GM13977 (cell line): ENCODE results near the gene USP13.

ENCODE experiments used
- DNase-seq: peaks from one replicate; pipeline ENCODE4 v3.0.0; 2012; ENCODE audit warnings: low spot score
- in situ Hi-C: fragments of 300-500 bp; cut with MboI; formaldehyde crosslinking; loops from one replicate; pipeline ENCODE4 v1.12.0; 2022; ENCODE audit warnings: low sequenced_read_pairs, low pct_unique_long_range_greater_than_20kb, mixed read lengths, inconsistent platforms; ENCODE audit not compliant: unreplicated experiment
- TF ChIP-seq, protein P1 (sequence below): IDR thresholded peaks from 2 replicates; pipeline ENCODE4 v1.5.1; 2012; ENCODE audit warnings: mild to moderate bottlenecking, control low read depth; ENCODE audit not compliant: insufficient read depth; ENCODE audit errors: extremely low read depth, missing control alignments

USP13 gene

GRCh38 chr3:179666436-179667035, 13.7 kb downstream of the USP13 start:
- in situ Hi-C loops: no loop called here
- TF ChIP-seq, protein P1, sequence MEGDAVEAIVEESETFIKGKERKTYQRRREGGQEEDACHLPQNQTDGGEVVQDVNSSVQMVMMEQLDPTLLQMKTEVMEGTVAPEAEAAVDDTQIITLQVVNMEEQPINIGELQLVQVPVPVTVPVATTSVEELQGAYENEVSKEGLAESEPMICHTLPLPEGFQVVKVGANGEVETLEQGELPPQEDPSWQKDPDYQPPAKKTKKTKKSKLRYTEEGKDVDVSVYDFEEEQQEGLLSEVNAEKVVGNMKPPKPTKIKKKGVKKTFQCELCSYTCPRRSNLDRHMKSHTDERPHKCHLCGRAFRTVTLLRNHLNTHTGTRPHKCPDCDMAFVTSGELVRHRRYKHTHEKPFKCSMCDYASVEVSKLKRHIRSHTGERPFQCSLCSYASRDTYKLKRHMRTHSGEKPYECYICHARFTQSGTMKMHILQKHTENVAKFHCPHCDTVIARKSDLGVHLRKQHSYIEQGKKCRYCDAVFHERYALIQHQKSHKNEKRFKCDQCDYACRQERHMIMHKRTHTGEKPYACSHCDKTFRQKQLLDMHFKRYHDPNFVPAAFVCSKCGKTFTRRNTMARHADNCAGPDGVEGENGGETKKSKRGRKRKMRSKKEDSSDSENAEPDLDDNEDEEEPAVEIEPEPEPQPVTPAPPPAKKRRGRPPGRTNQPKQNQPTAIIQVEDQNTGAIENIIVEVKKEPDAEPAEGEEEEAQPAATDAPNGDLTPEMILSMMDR: no peak
- DNase-seq: no peak

DNA sequence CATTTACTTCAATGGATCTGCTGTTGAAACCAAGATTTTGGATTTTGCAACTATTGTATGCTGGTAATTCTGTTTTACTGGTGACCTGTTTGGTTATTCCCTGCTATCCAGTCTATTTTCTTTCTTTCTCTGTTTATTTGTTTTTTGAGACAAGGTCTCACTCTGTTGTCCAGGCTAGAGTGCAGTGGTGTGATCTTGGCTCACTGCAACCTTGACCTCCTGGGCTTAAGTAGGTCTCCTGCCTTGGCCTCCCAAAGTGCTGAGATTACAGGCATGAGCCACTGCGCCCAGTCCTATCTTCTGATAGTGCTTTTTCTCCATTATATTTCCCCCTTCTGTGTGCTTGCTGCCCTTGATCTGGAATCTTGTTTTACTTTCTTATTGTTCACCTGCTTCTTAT, 15.6 kb downstream of the USP13 start:
- TF ChIP-seq, protein P1: no peak
- DNase-seq: no peak
- in situ Hi-C loops: no loop called here

DNA sequence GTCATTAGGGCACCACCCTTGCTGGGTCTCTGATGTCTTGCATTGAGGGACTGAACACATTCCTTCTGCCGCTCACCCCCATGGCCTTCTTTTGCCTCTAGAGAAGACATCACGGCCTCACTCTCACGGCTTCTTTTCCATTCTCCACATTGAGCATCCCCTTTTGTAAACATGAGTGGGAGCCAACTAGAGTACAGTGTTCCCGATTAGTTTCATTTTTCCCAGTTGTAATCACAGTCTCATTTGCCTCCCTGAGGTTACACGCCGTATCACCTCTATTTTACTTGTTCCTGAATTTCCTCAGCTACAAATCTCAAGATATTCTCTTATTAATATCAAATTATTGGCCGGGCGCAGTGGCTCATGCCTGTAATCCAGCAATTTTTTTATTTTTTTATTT, 17.5 kb downstream of the USP13 start:
- no peak for DNase-seq
- in situ Hi-C loops: no loop called here
- TF ChIP-seq, protein P1: no peak

GRCh38 chr3:179671309-179671708, 18.5 kb downstream of the USP13 start:
- TF ChIP-seq, protein P1: no peak
- in situ Hi-C loops: no loop called here

DNA sequence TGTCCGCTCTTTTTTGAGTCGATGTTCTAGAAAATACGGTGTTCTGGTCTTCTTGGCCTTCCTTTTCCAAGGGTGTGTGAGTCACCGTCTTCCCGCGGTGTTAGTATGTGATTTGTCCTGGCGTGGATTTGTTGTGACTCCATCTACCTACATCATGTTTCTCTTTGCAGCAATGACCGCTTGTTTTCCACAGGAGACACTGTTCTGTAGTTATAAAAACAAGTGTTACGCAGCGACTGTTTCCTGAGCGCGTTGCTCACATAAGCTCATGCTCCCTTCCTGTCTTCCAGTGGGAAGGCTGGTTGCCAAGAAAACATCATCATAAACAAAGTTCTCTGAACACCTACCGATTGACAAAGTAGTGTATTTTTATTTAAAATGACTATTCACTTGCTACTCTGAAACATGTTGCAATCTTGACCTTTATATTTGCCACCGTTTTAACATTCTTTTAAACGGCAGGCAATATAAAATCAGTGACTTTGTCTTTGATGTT, 19.0 kb downstream of the USP13 start:
- no peak for DNase-seq

More at GRCh38 chr3:179671309-179671708, 18.5 kb downstream of the USP13 start:
- no peak for DNase-seq

GRCh38 chr3:179672918-179673317, 20.1 kb downstream of the USP13 start:
- TF ChIP-seq, protein P1: no peak
- in situ Hi-C loops: no loop called here
- no peak for DNase-seq

More for the DNA sequence above, 19.0 kb downstream of the USP13 start:
- in situ Hi-C loops: no loop called here
- TF ChIP-seq, protein P1: no peak
